Endothelial cell of umbilical vein (primary cell): ENCODE data around the gene ARL5C.

Experiments
- POLR2A ChIP-seq: IDR thresholded peaks from 2 replicates; pipeline ENCODE4 v1.6.1; 2012; ENCODE audit warnings: low read depth, mild to moderate bottlenecking, control low read depth, low read length
- TF ChIP-seq, protein P1 (sequence below), 2 donors: IDR thresholded peaks; 1 replicate in 1 of 2; 2 replicates in 1 of 2; pipeline ENCODE4 v1.5.1; 2011; ENCODE audit warnings: low read length in 2 of 2, mild to moderate bottlenecking in 2 of 2, moderate library complexity in 2 of 2, control low read depth in 1 of 2, inconsistent platforms in 1 of 2, low read depth in 1 of 2; ENCODE audit not compliant: insufficient read depth in 1 of 2; ENCODE audit errors: extremely low read depth in 1 of 2

DNA sequence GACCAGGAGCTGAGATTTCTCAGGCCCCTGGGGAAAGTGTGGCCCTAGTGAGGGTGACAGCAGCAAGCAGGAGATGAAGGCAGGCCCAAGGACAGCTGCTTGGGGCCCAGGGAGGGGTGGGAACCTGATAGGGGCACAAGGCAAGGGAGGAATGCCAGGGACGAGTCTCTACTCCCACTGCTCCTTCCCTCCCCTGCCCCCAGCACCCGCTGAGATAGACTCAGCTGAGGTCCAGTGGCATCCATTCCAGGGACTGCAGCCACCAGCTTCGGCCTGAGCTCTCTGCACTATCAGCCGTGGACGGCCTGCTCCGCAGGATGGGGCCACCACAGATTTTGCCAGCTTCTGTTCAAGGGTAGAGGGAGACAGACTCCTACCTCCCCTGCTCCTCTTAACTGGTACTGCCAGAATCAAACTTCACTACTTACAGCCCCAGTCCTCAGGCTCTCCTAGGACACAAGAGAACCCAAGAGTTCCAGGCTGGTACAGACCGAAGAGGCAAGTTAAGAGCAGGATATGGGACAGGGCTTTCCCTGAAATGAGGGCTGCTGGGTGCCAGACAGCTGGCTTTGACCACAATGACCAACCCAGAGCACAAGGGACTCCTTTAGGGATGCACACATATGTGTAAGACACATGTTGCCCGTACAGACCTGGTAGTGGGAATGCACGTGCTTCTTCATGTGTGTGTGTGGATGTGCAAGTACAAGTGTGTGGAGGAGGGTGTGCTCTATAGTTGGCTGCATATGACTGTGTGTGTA is 26.0 kb upstream of the ARL5C start:
- no peak for TF ChIP-seq POLR2A
- TF ChIP-seq, protein P1, sequence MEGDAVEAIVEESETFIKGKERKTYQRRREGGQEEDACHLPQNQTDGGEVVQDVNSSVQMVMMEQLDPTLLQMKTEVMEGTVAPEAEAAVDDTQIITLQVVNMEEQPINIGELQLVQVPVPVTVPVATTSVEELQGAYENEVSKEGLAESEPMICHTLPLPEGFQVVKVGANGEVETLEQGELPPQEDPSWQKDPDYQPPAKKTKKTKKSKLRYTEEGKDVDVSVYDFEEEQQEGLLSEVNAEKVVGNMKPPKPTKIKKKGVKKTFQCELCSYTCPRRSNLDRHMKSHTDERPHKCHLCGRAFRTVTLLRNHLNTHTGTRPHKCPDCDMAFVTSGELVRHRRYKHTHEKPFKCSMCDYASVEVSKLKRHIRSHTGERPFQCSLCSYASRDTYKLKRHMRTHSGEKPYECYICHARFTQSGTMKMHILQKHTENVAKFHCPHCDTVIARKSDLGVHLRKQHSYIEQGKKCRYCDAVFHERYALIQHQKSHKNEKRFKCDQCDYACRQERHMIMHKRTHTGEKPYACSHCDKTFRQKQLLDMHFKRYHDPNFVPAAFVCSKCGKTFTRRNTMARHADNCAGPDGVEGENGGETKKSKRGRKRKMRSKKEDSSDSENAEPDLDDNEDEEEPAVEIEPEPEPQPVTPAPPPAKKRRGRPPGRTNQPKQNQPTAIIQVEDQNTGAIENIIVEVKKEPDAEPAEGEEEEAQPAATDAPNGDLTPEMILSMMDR (IDR thresholded peaks at IDR 0.05; ENCODE audit: extremely low read depth in 1 of 2, insufficient read depth in 1 of 2, low read depth in 1 of 2, low read length in 2 of 2): no peak
